GM19238 (cell line): ENCODE data around the gene NUFIP2.
"Not testable (repeated sequence)": the region's sequence is repeated elsewhere in the genome, so short reads cannot be mapped to it uniquely, and the experiment has no call there.

Experiments
- DNase-seq: peaks from one replicate; pipeline ENCODE4 v3.0.0; 2011; ENCODE audit warnings: low spot score; ENCODE audit not compliant: insufficient read length

Gene NUFIP2, protein sequence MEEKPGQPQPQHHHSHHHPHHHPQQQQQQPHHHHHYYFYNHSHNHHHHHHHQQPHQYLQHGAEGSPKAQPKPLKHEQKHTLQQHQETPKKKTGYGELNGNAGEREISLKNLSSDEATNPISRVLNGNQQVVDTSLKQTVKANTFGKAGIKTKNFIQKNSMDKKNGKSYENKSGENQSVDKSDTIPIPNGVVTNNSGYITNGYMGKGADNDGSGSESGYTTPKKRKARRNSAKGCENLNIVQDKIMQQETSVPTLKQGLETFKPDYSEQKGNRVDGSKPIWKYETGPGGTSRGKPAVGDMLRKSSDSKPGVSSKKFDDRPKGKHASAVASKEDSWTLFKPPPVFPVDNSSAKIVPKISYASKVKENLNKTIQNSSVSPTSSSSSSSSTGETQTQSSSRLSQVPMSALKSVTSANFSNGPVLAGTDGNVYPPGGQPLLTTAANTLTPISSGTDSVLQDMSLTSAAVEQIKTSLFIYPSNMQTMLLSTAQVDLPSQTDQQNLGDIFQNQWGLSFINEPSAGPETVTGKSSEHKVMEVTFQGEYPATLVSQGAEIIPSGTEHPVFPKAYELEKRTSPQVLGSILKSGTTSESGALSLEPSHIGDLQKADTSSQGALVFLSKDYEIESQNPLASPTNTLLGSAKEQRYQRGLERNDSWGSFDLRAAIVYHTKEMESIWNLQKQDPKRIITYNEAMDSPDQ

DNA sequence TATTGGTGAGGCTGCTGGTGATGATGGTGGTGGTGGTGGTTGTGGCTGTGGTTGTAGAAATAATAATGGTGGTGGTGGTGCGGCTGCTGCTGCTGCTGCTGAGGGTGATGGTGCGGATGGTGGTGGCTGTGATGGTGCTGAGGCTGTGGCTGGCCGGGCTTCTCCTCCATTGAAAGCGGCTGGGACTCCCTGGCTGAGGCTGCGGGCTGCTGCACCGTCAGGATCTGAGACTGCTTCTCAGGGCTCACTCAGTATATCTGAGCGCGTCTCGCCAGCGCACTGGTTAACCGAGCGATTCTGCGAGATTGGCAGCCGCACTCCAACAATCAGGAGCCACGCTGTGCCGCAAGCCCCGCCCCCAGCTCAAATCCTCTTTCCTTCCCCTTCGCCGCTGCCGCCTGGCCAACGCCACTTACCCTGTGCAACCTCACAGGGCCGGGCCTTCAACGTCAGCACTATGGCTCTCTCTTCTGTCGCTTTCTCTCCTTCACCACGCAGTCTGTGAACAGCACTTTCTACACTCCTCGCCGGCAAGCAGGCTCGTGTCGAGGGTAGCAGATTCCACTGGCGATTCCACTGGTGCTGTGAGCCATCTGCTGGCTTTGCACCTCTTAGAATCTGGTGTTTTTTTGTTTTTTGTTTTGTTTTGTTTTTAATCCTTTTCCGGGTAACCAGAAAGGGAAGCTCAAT is at the start of gene NUFIP2:
Gene NUFIP2 (minus strand): TSS at position 259 of the 690 bp plus-strand sequence. CDS start 89 bp downstream, at position 170.
- peak; percentile 92 for DNase-seq

GRCh38 chr17:29342158-29342765 is 48.3 kb upstream of the NUFIP2 start:
- no peak for DNase-seq

DNA sequence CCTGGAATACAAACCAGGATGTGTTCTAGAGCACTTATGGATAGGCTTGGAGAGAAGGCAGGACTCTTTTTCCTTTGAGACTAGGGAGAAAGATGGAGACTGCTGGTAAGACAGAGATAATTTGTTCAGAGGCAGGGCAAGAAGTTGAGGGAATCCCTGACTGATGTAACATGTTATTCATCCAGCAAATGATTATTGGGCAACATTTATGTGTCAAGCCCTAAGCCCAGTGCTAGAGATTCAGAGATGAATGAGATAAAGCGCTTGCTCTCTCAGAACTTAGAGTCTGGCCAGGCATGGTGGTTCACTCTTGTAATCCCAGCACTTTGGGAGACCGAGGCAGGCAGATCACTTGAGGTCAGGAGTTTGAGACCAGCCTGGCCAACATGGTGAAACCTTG is 47.8 kb upstream of the NUFIP2 start:
- no peak for DNase-seq

DNA sequence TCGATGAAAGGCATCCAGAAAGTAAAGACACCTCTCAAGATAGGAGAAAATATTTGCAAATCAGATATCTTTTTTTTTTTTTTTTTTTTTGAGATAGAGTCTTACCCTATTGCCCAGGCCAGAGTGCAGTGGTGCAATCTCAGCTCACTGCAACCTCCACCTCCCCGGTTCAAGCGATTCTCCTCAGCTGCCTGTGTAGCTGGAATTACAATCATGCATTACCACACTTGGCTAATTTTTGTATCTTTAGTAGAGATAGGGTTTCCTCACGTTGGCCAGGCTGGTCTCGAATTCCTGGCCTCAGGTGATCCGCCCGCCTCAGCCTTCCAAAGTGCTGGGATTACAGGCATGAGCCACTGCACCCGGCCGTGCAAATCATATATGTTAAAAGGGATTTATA is 45.1 kb upstream of the NUFIP2 start:
- not testable (repeated sequence) for DNase-seq

DNA sequence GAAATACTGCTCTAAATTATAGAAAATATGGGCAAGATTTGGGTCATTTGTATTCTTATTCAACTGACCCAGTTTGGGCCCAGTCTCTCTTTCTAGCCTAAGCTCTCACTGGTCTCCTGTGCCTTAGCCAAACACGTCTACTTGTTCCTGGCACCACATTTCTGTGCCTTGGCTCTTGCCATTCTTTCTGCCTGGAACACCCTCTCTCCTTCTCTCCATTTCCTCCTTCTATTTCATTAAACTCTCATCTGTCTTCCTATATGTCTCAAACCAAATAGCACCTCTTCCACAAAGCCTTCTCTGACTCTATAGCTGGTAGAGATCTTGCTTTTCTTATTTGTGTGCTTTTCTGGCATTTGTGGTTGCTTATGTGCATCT is 37.7 kb upstream of the NUFIP2 start:
- no peak for DNase-seq

DNA sequence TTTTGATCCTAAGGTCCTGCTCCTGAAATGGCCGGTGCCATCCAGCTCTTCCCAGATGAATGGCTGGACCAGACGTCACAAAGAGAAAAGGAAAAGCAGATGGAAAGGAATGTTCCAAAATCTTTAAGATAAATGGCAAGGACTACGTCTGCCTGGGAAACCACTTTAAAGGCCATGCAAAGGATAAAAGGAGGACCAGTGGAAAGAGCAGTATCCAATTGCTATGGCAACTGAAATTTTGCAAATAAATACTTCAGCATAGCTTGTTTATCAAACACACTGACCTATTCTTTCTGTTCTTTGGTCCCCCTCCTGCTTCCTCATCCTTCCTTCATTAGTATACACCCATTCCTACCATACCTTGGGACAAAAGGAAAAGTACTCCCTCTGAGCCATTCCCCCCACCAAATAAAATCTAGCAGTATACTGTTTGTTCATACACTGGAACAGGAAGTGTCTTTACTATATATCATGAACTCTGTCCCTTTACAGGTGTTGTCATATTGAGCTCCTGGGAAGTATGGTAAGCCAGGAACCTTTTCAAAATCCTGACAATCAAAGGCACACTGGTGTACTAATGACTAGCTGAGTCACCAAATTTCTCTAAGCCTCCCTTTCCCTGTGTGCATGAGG is 37.2 kb upstream of the NUFIP2 start:
- no peak for DNase-seq

GRCh38 chr17:29327412-29327811 is 33.5 kb upstream of the NUFIP2 start:
- no peak for DNase-seq

GRCh38 chr17:29326023-29326813 is 32.3 kb upstream of the NUFIP2 start:
- DNase-seq, result no peak

DNA sequence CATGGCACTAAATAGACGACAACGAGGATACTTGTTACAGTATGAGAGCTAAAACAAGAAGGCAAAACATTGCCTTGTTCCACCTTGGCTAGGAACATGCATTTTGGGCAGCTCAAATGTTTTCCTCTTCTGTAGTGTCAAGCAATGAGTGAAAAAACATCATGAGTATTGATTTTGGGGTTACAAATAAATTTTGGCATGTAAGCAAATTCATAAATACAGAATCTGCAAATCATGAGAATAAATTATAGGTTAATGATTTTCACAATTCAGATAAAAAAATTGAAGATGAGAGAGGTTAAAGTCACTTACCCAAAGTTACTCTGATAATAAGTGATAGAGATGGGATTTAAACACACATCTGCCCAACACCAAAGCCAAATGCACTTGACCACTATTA is 28.4 kb upstream of the NUFIP2 start:
- DNase-seq, result no peak

GRCh38 chr17:29303386-29303785 is 9.4 kb upstream of the NUFIP2 start:
- DNase-seq, result no peak

- no peak for DNase-seq
Measured at GRCh38 chr17:29299031-29299430, 5.1 kb upstream of the NUFIP2 start.

GRCh38 chr17:29295420-29295819 is 1.5 kb upstream of the NUFIP2 start:
- no peak for DNase-seq

DNA sequence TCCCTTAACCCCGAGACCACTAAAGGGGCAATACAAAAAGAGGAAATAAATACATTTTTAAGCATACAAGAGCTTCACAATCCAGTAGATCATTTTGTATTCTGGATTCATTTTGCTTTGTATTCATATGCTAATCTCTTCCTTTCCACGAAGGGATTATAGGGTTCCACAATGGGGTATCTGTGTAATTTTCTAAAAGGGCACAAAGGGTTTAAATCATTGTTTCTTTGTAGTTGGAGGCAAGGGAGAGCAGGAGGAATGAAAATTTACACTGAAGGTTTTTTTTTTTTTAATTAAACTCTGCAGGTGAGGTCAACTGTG is 592 bp upstream of the NUFIP2 start:
- DNase-seq, result no peak

DNA sequence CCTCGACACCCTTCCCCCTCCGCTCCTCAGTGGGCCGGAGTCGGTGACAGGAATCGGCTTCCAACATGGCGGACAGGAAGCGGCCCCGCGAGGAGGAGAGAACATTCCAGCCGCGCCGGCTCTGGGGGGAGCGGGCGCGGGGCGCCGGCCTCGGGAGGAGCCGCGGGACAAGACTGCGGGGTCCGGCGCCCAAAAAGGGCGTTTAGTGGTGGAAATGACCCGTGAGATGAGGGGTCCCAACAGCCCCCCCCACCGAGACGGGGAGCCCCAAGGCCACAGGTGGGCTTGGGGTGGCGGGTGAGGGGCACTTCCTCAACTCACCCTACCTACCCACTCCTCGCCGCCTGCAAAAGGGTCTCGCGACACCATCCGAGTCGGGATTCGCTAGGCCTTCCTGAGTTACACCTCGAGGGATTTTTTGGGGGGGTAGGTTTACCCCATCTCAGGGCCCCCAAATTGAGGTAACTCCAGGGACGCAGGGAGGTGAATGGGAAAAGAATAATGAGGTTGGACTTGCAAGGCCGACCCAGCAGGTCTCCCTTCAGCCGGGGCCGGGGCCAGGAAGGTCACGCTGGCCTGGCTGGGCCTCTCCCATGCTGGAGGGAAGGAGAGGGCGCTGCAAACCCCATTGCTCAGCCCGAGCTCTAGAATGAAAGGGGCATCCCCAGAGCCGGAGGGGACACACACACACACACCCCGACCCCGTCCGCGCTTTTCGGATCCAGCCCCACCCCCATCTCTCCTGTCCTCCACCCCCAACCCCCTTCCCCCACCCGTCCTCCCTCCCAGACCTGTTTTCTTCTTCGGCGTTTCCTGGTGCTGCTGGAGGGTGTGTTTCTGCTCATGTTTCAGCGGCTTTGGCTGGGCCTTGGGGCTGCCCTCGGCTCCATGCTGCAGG is 707 bp downstream of the NUFIP2 start:
- DNase-seq, result peak; percentile 46

DNA sequence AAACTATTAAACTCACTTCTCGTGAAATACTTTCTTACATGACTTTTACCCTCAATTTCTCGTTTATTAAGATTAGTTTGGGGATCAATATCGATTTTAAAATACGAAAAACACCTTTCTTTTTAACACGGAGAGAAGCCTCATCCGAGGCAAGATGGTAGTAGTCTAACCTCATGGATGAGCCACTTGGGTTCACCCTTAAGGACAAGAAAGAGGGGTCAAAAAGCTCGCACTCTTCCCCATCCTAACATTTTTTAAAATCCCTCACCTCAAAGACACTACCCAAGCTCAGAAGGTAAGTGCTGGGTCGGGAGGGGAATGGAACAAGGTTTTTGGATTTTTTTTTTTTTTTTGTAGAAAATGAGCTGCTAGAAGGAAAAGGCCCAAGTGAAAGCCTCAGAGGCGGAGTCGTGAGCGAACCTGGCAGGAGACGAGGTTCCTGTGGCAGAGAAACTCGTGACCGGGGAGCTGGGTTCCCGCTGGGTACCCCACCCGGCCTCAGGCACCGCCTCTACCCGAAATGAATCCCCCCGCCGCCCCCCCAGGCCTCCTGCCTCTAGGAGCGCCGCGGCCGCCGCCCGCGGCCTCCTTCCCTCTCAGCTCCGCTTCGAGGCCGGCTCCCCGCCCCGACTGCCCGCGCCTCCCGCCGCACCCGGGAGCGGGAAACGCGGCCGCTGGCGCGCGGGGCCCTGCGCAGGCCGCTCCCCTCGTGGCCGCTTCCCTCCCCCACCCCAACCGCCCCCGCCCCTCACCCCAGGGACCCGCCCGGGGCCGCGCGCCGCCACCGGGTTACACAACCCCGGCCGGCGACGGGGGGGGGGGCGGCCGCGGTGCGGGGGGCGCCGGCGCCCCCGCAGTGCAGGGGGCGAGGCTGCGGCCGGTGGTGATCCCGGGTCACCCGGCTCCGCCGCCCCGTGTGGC is 1.6 kb downstream of the NUFIP2 start:
- peak; percentile 43 for DNase-seq

GRCh38 chr17:29291163-29291752 is 2.7 kb downstream of the NUFIP2 start:
- DNase-seq, result peak; percentile 21

- no peak for DNase-seq
Measured at GRCh38 chr17:29289852-29290251, 4.1 kb downstream of the NUFIP2 start.

GRCh38 chr17:29283961-29284360 is 10.0 kb downstream of the NUFIP2 start:
- no peak for DNase-seq
